Nephron progenitor cell (in vitro differentiated cells): ENCODE results near the gene CDKN2B-AS1.
"Not testable (repeated sequence)": the region's sequence is repeated elsewhere in the genome, so short reads cannot be mapped to it uniquely, and the experiment has no call there.

Experiments
- DNase-seq: peaks from one replicate; pipeline ENCODE4 v3.0.0; 2021
- H3K27ac Mint-ChIP-seq: 2 replicates; pipeline ENCODE4 v1.8.0; 2021; ENCODE audit warnings: mild to moderate bottlenecking, moderate library complexity, mixed read lengths
- H3K27me3 Mint-ChIP-seq: 2 replicates; pipeline ENCODE4 v1.8.0; 2021; ENCODE audit warnings: mild to moderate bottlenecking, low read depth, mixed read lengths; ENCODE audit not compliant: poor library complexity
- H3K36me3 Mint-ChIP-seq: 2 replicates; pipeline ENCODE4 v1.8.0; 2021; ENCODE audit warnings: low read depth, mixed read lengths
- H3K4me1 Mint-ChIP-seq: 2 replicates; pipeline ENCODE4 v1.8.0; 2021; ENCODE audit warnings: mixed read lengths
- H3K4me3 Mint-ChIP-seq: 2 replicates; pipeline ENCODE4 v1.8.0; 2021; ENCODE audit warnings: mild to moderate bottlenecking, moderate library complexity, mixed read lengths
- H3K9me3 Mint-ChIP-seq: 2 replicates; pipeline ENCODE4 v1.8.0; 2021; ENCODE audit warnings: mild to moderate bottlenecking, moderate library complexity, mixed read lengths
- CTCF ChIP-seq: fragments of 200-600 bp; sonication (generic); IDR thresholded peaks from 2 replicates; pipeline ENCODE4 v1.5.0; 2021; ENCODE audit warnings: antibody characterized with exemption

The CDKN2B-AS1 gene

GRCh38 chr9:21994556-21995005 is at the start of gene CDKN2B-AS1:
Gene CDKN2B-AS1 (plus strand): TSS chr9:21994791.
- H3K27ac Mint-ChIP-seq, result no peak within 1 kb of the TSS
- no peaks in the 10 kb centered on the region for H3K9me3 Mint-ChIP-seq
- H3K27me3 Mint-ChIP-seq, result peaks cover 96% of the 10 kb centered on the region
- no peak for TF ChIP-seq CTCF
- H3K4me3 Mint-ChIP-seq, result peak within 1 kb of the TSS; percentile 80
- DNase-seq, result peak; percentile 53
- H3K4me1 Mint-ChIP-seq, result peaks cover 18% of the 10 kb centered on the region
- no peaks in the 10 kb centered on the region for H3K36me3 Mint-ChIP-seq

- peaks cover 10% of the 10 kb centered on the region for H3K27me3 Mint-ChIP-seq
- no peaks in the 10 kb centered on the region for H3K4me1 Mint-ChIP-seq
- no peak overlapping the region for H3K27ac Mint-ChIP-seq
- no peak for DNase-seq
- TF ChIP-seq CTCF, result no peak
- no peaks in the 10 kb centered on the region for H3K36me3 Mint-ChIP-seq
- H3K9me3 Mint-ChIP-seq, result peaks cover 9% of the 10 kb centered on the region
- H3K4me3 Mint-ChIP-seq, result no peak overlapping the region
Observed at GRCh38 chr9:21945606-21946005, 49.0 kb upstream of the CDKN2B-AS1 start.

- Mint-ChIP-seq H3K4me1 (no peaks in the 10 kb centered on the region), H3K9me3 (peaks cover 18% of the 10 kb centered on the region), H3K27me3 (peaks cover 29% of the 10 kb centered on the region), H3K36me3 (no peaks in the 10 kb centered on the region), H3K27ac (no peak overlapping the region), H3K4me3 (no peak overlapping the region)
- DNase-seq, result no peak
- TF ChIP-seq CTCF, result no peak
Observed at GRCh38 chr9:21958833-21959232, 35.8 kb upstream of the CDKN2B-AS1 start.

- DNase-seq, result not testable (repeated sequence)
Observed at GRCh38 chr9:21959268-21959667, 35.3 kb upstream of the CDKN2B-AS1 start.

GRCh38 chr9:21961569-21961968 is 33.0 kb upstream of the CDKN2B-AS1 start:
- no peak for TF ChIP-seq CTCF

More at GRCh38 chr9:21959268-21959667, 35.3 kb upstream of the CDKN2B-AS1 start:
- not testable (repeated sequence) for H3K27ac Mint-ChIP-seq, H3K4me1 Mint-ChIP-seq, H3K36me3 Mint-ChIP-seq, H3K4me3 Mint-ChIP-seq
- Mint-ChIP-seq H3K9me3 (peaks cover 19% of the 10 kb centered on the region), H3K27me3 (peaks cover 33% of the 10 kb centered on the region)

GRCh38 chr9:21964925-21965385 is 29.6 kb upstream of the CDKN2B-AS1 start:
- H3K27ac Mint-ChIP-seq, result no peak overlapping the region
- DNase-seq, result peak; percentile 25
- peaks cover 17% of the 10 kb centered on the region for H3K9me3 Mint-ChIP-seq
- H3K4me3 Mint-ChIP-seq, result peak overlapping the region; percentile 77
- H3K27me3 Mint-ChIP-seq, result peaks cover 83% of the 10 kb centered on the region
- no peaks in the 10 kb centered on the region for H3K36me3 Mint-ChIP-seq
- peaks cover 13% of the 10 kb centered on the region for H3K4me1 Mint-ChIP-seq
- no peak for TF ChIP-seq CTCF

More at GRCh38 chr9:21961569-21961968, 33.0 kb upstream of the CDKN2B-AS1 start:
- H3K27ac Mint-ChIP-seq, result no peak overlapping the region
- peaks cover 51% of the 10 kb centered on the region for H3K27me3 Mint-ChIP-seq
- no peak overlapping the region for H3K4me3 Mint-ChIP-seq
- peaks cover 19% of the 10 kb centered on the region for H3K9me3 Mint-ChIP-seq
- DNase-seq, result no peak
- no peaks in the 10 kb centered on the region for H3K36me3 Mint-ChIP-seq
- H3K4me1 Mint-ChIP-seq, result peaks cover 6% of the 10 kb centered on the region
